Upper lobe of left lung (tissue), 4 donors: ENCODE results near the gene DLG2.

ENCODE experiments used
- POLR2AphosphoS5 ChIP-seq, 2 donors: sonication (generic); formaldehyde crosslinking; IDR thresholded peaks; one replicate each; pipeline ENCODE4 v1.5.1; 2017; ENCODE audit warnings: antibody characterized with exemption in 2 of 2
- TF ChIP-seq, protein P1 (sequence below), 6 experiments: fragments of 450-650 bp in 4 of 6; fragments of 200-600 bp in 2 of 6; sonication (generic) in 2 of 6; IDR thresholded peaks; one replicate each; pipeline ENCODE4 v1.5.1; 2016 to 2019; ENCODE audit warnings: antibody characterized with exemption in 6 of 6

- TF ChIP-seq, protein P1, sequence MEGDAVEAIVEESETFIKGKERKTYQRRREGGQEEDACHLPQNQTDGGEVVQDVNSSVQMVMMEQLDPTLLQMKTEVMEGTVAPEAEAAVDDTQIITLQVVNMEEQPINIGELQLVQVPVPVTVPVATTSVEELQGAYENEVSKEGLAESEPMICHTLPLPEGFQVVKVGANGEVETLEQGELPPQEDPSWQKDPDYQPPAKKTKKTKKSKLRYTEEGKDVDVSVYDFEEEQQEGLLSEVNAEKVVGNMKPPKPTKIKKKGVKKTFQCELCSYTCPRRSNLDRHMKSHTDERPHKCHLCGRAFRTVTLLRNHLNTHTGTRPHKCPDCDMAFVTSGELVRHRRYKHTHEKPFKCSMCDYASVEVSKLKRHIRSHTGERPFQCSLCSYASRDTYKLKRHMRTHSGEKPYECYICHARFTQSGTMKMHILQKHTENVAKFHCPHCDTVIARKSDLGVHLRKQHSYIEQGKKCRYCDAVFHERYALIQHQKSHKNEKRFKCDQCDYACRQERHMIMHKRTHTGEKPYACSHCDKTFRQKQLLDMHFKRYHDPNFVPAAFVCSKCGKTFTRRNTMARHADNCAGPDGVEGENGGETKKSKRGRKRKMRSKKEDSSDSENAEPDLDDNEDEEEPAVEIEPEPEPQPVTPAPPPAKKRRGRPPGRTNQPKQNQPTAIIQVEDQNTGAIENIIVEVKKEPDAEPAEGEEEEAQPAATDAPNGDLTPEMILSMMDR (IDR thresholded peaks at IDR 0.05): no peak
- TF ChIP-seq POLR2AphosphoS5 (IDR thresholded peaks at IDR 0.05): no peak
Observed at GRCh38 chr11:83472806-83473205, 2154.3 kb downstream of the DLG2 start.
